PC-9 (cell line): Measurements from ENCODE around the gene USP46. TPM values are rescaled to one million over a fixed set of nuclear protein-coding genes. Genes with fewer than 3 reads are reported as not detected.

Experiments
- BruUV-seq: library from RNA; stranded (reverse); fragments of 400-500 nt; replicated peaks from 2 replicates; lab custom pipeline; 2021; lab: Mats Ljungman, UMichigan
- CTCF ChIA-PET: fragments of 300-600 bp; sonication (Branson Sonifier 250); formaldehyde crosslinking; loops from one replicate; lab custom pipeline; 2022; ENCODE audit warnings: antibody characterized with exemption; lab: Charles Lee
- POLR2A ChIA-PET: fragments of 300-600 bp; sonication (Branson Sonifier 250); formaldehyde crosslinking; loops from one replicate; lab custom pipeline; 2022; ENCODE audit warnings: antibody characterized with exemption; ENCODE audit not compliant: unreplicated experiment; lab: Charles Lee
- DNase-seq, 2 experiments: peaks; one replicate each; pipeline versions ENCODE4 v3.0.0 to v3.0.0-alpha.2; 2015 to 2022; ENCODE audit warnings: mixed read lengths in 1 of 2
- H2AFZ ChIP-seq: fragments of 200-600 bp; sonication (generic); 2 replicates; pipeline ENCODE4 v1.8.1; 2017; ENCODE audit warnings: antibody characterized with exemption
- H3F3A ChIP-seq: fragments of 200-600 bp; sonication (generic); 2 replicates; pipeline ENCODE4 v1.8.1; 2017; ENCODE audit warnings: antibody characterized with exemption, mild to moderate bottlenecking, low read depth; ENCODE audit not compliant: insufficient read depth
- H3K27ac ChIP-seq: fragments of 200-600 bp; sonication (generic); 2 replicates; pipeline ENCODE4 v1.6.1; 2016; ENCODE audit warnings: mixed run types
- H3K27me3 ChIP-seq: fragments of 200-600 bp; sonication (generic); 2 replicates; pipeline ENCODE4 v1.6.1; 2016; ENCODE audit warnings: low read depth, mixed run types; ENCODE audit not compliant: insufficient read depth
- H3K36me3 ChIP-seq: fragments of 200-600 bp; sonication (generic); 2 replicates; pipeline ENCODE4 v1.6.1; 2016; ENCODE audit warnings: low read depth, mixed run types
- H3K4me1 ChIP-seq: fragments of 200-600 bp; sonication (generic); replicated peaks from 2 replicates; pipeline ENCODE4 v1.6.1; 2016; ENCODE audit warnings: mixed run types; ENCODE audit not compliant: insufficient read depth
- H3K4me2 ChIP-seq: fragments of 200-600 bp; sonication (generic); 2 replicates; pipeline ENCODE4 v1.6.1; 2017; ENCODE audit warnings: mixed run types
- H3K4me3 ChIP-seq: fragments of 200-600 bp; sonication (generic); 2 replicates; pipeline ENCODE4 v1.6.1; 2016; ENCODE audit warnings: mixed run types
- H3K79me2 ChIP-seq: fragments of 200-600 bp; sonication (generic); 2 replicates; pipeline ENCODE4 v1.6.1; 2017; ENCODE audit warnings: low read depth, mixed run types
- H3K9me2 ChIP-seq: fragments of 200-600 bp; sonication (generic); 2 replicates; pipeline ENCODE4 v1.8.1; 2017; ENCODE audit warnings: mild to moderate bottlenecking; ENCODE audit not compliant: insufficient read depth
- H3K9me3 ChIP-seq: fragments of 200-600 bp; sonication (generic); 2 replicates; pipeline ENCODE4 v1.8.1; 2016; ENCODE audit warnings: low read depth; ENCODE audit not compliant: insufficient read depth
- H4K20me1 ChIP-seq: fragments of 200-600 bp; sonication (generic); 2 replicates; pipeline ENCODE4 v1.8.1; 2017; ENCODE audit not compliant: insufficient read depth
- CTCF ChIP-seq: fragments of 200-600 bp; sonication (generic); conservative IDR thresholded peaks from 2 replicates; pipeline ENCODE4 v1.6.1; 2017; ENCODE audit warnings: mixed run types, antibody characterized with exemption, mild to moderate bottlenecking, moderate library complexity
- EZH2 ChIP-seq: fragments of 200-600 bp; sonication (generic); IDR thresholded peaks from 2 replicates; pipeline ENCODE4 v1.8.0; 2017; ENCODE audit warnings: antibody characterized with exemption, low read depth
- intact Hi-C: fragments of 100-400 bp; cut with micrococcal nuclease; formaldehyde crosslinking; loops from one replicate; pipeline ENCODE4 v1.10.0; 2022; ENCODE audit not compliant: unreplicated experiment
- total RNA-seq: library from RNA; stranded (reverse); gene quantifications from 2 replicates; pipeline ENCODE4 v1.2.3, GENCODE V29; 2021

The USP46 gene
- total RNA-seq, 1 experiment from 2014 or later: 17.1 TPM

GRCh38 chr4:52554612-52555355, 104.3 kb downstream of the USP46 start:
- H3K27ac ChIP-seq: no peak overlapping the region
- H2AFZ ChIP-seq: no peak overlapping the region
- no peak for DNase-seq
- ChIA-PET CTCF (interaction anchor here (0.6 kb wide), 1 partner anchor 197 kb away, joined by 3 read pairs; no protein-coding TSS in a partner anchor), POLR2A (interaction anchor here (0.7 kb wide), 1 partner anchor 243 kb away, joined by 4 read pairs; no protein-coding TSS in a partner anchor)
- H3F3A ChIP-seq: no peaks in the 10 kb centered on the region
- intact Hi-C loops: no loop called here
- no peak overlapping the region for H3K4me3 ChIP-seq
- no peaks in the 10 kb centered on the region for H3K9me3 ChIP-seq
- H4K20me1 ChIP-seq: no peaks in the 10 kb centered on the region
- H3K4me2 ChIP-seq: no peak overlapping the region
- H3K79me2 ChIP-seq: no peaks in the 10 kb centered on the region
- H3K36me3 ChIP-seq: no peaks in the 10 kb centered on the region
- H3K9me2 ChIP-seq: no peaks in the 10 kb centered on the region
- H3K4me1 ChIP-seq: no peaks in the 10 kb centered on the region
- no peaks in the 10 kb centered on the region for H3K27me3 ChIP-seq
- no peak for TF ChIP-seq CTCF
- BruUV-seq: no TSS peak

GRCh38 chr4:52552778-52553177, 106.3 kb downstream of the USP46 start:
- intact Hi-C loops: no loop called here
- POLR2A ChIA-PET: no interaction called here
- Histone ChIP-seq H3K9me2 (no peaks in the 10 kb centered on the region), H3K4me2 (no peak overlapping the region), H3K79me2 (no peaks in the 10 kb centered on the region), H3F3A (no peaks in the 10 kb centered on the region), H3K4me1 (no peaks in the 10 kb centered on the region), H3K36me3 (no peaks in the 10 kb centered on the region), H3K27me3 (no peaks in the 10 kb centered on the region), H3K9me3 (no peaks in the 10 kb centered on the region), H3K27ac (no peak overlapping the region), H4K20me1 (no peaks in the 10 kb centered on the region), H2AFZ (no peak overlapping the region), H3K4me3 (no peak overlapping the region)
- no peak for DNase-seq
- TF ChIP-seq EZH2 (no peak), CTCF (no peak)
- CTCF ChIA-PET: interaction anchor here (0.7 kb wide), 1 partner anchor 385 kb away, joined by 4 read pairs; no protein-coding TSS in a partner anchor
- BruUV-seq: no TSS peak

- no peaks in the 10 kb centered on the region for H3F3A ChIP-seq
- no peak overlapping the region for H3K27ac ChIP-seq
- TF ChIP-seq EZH2 (no peak), CTCF (no peak)
- no peaks in the 10 kb centered on the region for H3K79me2 ChIP-seq
- no peaks in the 10 kb centered on the region for H3K36me3 ChIP-seq
- H3K4me3 ChIP-seq: no peak overlapping the region
- ChIA-PET CTCF (no interaction called here), POLR2A (no interaction called here)
- H3K27me3 ChIP-seq: no peaks in the 10 kb centered on the region
- H3K9me2 ChIP-seq: no peaks in the 10 kb centered on the region
- no peaks in the 10 kb centered on the region for H4K20me1 ChIP-seq
- no peak for DNase-seq
- no peak overlapping the region for H3K4me2 ChIP-seq
- no TSS peak for BruUV-seq
- no peaks in the 10 kb centered on the region for H3K9me3 ChIP-seq
- H3K4me1 ChIP-seq: no peaks in the 10 kb centered on the region
- intact Hi-C loops: no loop called here
- no peak overlapping the region for H2AFZ ChIP-seq
Observed at GRCh38 chr4:52551487-52551886, 107.6 kb downstream of the USP46 start.
